Mesendoderm (in vitro differentiated cells): ENCODE data around the gene MFSD6.
A peak's percentile ranks its signal among the peaks of the same experiment; 100 is the strongest.
"Not testable (repeated sequence)": the region's sequence is repeated elsewhere in the genome, so short reads cannot be mapped to it uniquely, and the experiment has no call there.

Experiments
- DNase-seq: peaks from one replicate; pipeline ENCODE4 v3.0.0; 2013
- H2AK5ac ChIP-seq: 2 replicates; pipeline ENCODE4 v1.6.1; 2013; ENCODE audit warnings: low read length, inconsistent platforms
- H2BK120ac ChIP-seq: 2 replicates; pipeline ENCODE4 v1.6.1; 2013; ENCODE audit warnings: low read depth, mild to moderate bottlenecking, low read length, moderate library complexity, mixed read lengths
- H2BK15ac ChIP-seq: replicated peaks from 2 replicates; pipeline ENCODE4 v1.6.1; 2013; ENCODE audit warnings: low read depth, mild to moderate bottlenecking, moderate library complexity
- H2BK5ac ChIP-seq: 2 replicates; pipeline ENCODE4 v1.6.1; 2013; ENCODE audit warnings: low read length, inconsistent platforms
- H3K18ac ChIP-seq: 2 replicates; pipeline ENCODE4 v1.6.1; 2013; ENCODE audit warnings: mild to moderate bottlenecking, low read length, mixed read lengths
- H3K23ac ChIP-seq: one replicate; pipeline ENCODE4 v1.6.1; 2013; ENCODE audit warnings: low read length
- H3K27ac ChIP-seq: 2 replicates; pipeline ENCODE4 v1.5.1; 2013; ENCODE audit warnings: low read depth, mild to moderate bottlenecking, inconsistent platforms, low read length, moderate library complexity
- H3K27me3 ChIP-seq: 2 replicates; pipeline ENCODE4 v1.6.1; 2013; ENCODE audit warnings: low read length, control low read depth, mild to moderate bottlenecking, inconsistent platforms; ENCODE audit not compliant: insufficient read depth, poor library complexity
- H3K36me3 ChIP-seq: 2 replicates; pipeline ENCODE4 v1.6.1; 2013; ENCODE audit warnings: low read length, inconsistent platforms; ENCODE audit not compliant: control insufficient read depth, insufficient read depth
- H3K4ac ChIP-seq: one replicate; pipeline ENCODE4 v1.6.1; 2013; ENCODE audit warnings: low read depth, mild to moderate bottlenecking, low read length, moderate library complexity
- H3K4me1 ChIP-seq: 2 replicates; pipeline ENCODE4 v1.6.1; 2013; ENCODE audit warnings: low read depth, low read length, inconsistent platforms; ENCODE audit not compliant: control insufficient read depth
- H3K4me2 ChIP-seq: 2 replicates; pipeline ENCODE4 v1.6.1; 2013; ENCODE audit warnings: low read length
- H3K4me3 ChIP-seq: 2 replicates; pipeline ENCODE4 v1.5.1; 2013; ENCODE audit warnings: mild to moderate bottlenecking, low read length
- H3K56ac ChIP-seq: one replicate; pipeline ENCODE4 v1.6.1; 2013; ENCODE audit warnings: low read length
- H3K79me1 ChIP-seq: 2 replicates; pipeline ENCODE4 v1.6.1; 2013; ENCODE audit warnings: low read length, inconsistent platforms
- H3K79me2 ChIP-seq: 2 replicates; pipeline ENCODE4 v1.6.1; 2013; ENCODE audit warnings: mild to moderate bottlenecking, low read length; ENCODE audit not compliant: control insufficient read depth, insufficient read depth
- H3K9ac ChIP-seq: 2 replicates; pipeline ENCODE4 v1.6.1; 2013; ENCODE audit warnings: low read length, inconsistent platforms
- H4K5ac ChIP-seq: one replicate; pipeline ENCODE4 v1.6.1; 2013; ENCODE audit warnings: low read length
- H4K8ac ChIP-seq: one replicate; pipeline ENCODE4 v1.6.1; 2013; ENCODE audit warnings: low read depth, mild to moderate bottlenecking, control low read depth, low read length, moderate library complexity
- WGBS: extraction: QIAGEN DNeasy Blood & Tissue Kit; methylation state at CpG from one replicate; pipeline ENCODE4 v1.1.7; 2013; ENCODE audit warnings: low lambda C conversion rate, missing lambda C conversion rate; ENCODE audit not compliant: insufficient coverage; ENCODE audit errors: extremely low coverage; 5-methylcytosine and 5-hydroxymethylcytosine counted together

Gene MFSD6

GRCh38 chr2:190494600-190495227 is 86.6 kb downstream of the MFSD6 start:
- H4K5ac ChIP-seq, H3K4ac ChIP-seq, H3K79me1 ChIP-seq, H3K4me1 ChIP-seq, H3K79me2 ChIP-seq, H3K4me3 ChIP-seq, H3K36me3 ChIP-seq, DNase-seq, H3K23ac ChIP-seq, H3K27ac ChIP-seq, H2BK5ac ChIP-seq, H4K8ac ChIP-seq, H3K4me2 ChIP-seq, H3K27me3 ChIP-seq, H2BK15ac ChIP-seq, H2BK120ac ChIP-seq, H3K18ac ChIP-seq, H3K9ac ChIP-seq, H2AK5ac ChIP-seq, H3K56ac ChIP-seq: not testable (repeated sequence)
- WGBS, result no CpG with 5 or more reads among the region's 3 CpGs

GRCh38 chr2:190497428-190497827 is 89.3 kb downstream of the MFSD6 start:
- Histone ChIP-seq H2AK5ac (no peak overlapping the region), H3K27me3 (no peaks in the 10 kb centered on the region), H2BK5ac (no peak overlapping the region), H3K23ac (no peak overlapping the region), H3K4me2 (no peak overlapping the region), H3K9ac (no peak overlapping the region), H3K4me1 (no peaks in the 10 kb centered on the region), H3K4ac (no peak overlapping the region), H3K56ac (no peak overlapping the region), H3K27ac (no peak overlapping the region), H2BK120ac (no peak overlapping the region), H3K4me3 (no peak overlapping the region), H3K18ac (no peak overlapping the region), H3K36me3 (no peaks in the 10 kb centered on the region), H2BK15ac (no peak overlapping the region), H4K5ac (no peak overlapping the region), H4K8ac (no peak overlapping the region), H3K79me1 (no peaks in the 10 kb centered on the region), H3K79me2 (no peaks in the 10 kb centered on the region)
- WGBS, result no CpG with 5 or more reads among the region's 4 CpGs
- peak; percentile 53 for DNase-seq

GRCh38 chr2:190499273-190499672 is 91.1 kb downstream of the MFSD6 start:
- no peaks in the 10 kb centered on the region for H3K79me2 ChIP-seq
- H4K5ac ChIP-seq, result no peak overlapping the region
- WGBS, result no CpG with 5 or more reads among the region's 1 CpG
- H3K4ac ChIP-seq, result no peak overlapping the region
- no peak overlapping the region for H3K18ac ChIP-seq
- H3K27me3 ChIP-seq, result no peaks in the 10 kb centered on the region
- no peaks in the 10 kb centered on the region for H3K4me1 ChIP-seq
- H3K79me1 ChIP-seq, result no peaks in the 10 kb centered on the region
- no peak overlapping the region for H3K27ac ChIP-seq
- H2BK15ac ChIP-seq, result no peak overlapping the region
- H3K4me2 ChIP-seq, result no peak overlapping the region
- no peak overlapping the region for H3K56ac ChIP-seq
- DNase-seq, result no peak
- H3K23ac ChIP-seq, result no peak overlapping the region
- H2BK120ac ChIP-seq, result no peak overlapping the region
- no peak overlapping the region for H3K4me3 ChIP-seq
- no peak overlapping the region for H3K9ac ChIP-seq
- no peak overlapping the region for H4K8ac ChIP-seq
- H3K36me3 ChIP-seq, result no peaks in the 10 kb centered on the region
- no peak overlapping the region for H2AK5ac ChIP-seq
- H2BK5ac ChIP-seq, result no peak overlapping the region

- H3K18ac ChIP-seq, result no peak overlapping the region
- H3K27ac ChIP-seq, result no peak overlapping the region
- no peak overlapping the region for H3K4me3 ChIP-seq
Measured at GRCh38 chr2:190500054-190500502, 91.9 kb downstream of the MFSD6 start.

GRCh38 chr2:190501231-190501630 is 93.1 kb downstream of the MFSD6 start:
- H2BK15ac ChIP-seq, result no peak overlapping the region
- no peak overlapping the region for H3K9ac ChIP-seq
- no peak for DNase-seq
- H2BK5ac ChIP-seq, result no peak overlapping the region
- H3K56ac ChIP-seq, result no peak overlapping the region
- no peak overlapping the region for H4K8ac ChIP-seq
- no peak overlapping the region for H3K4me2 ChIP-seq
- no peak overlapping the region for H3K4me3 ChIP-seq
- no peak overlapping the region for H4K5ac ChIP-seq
- H2BK120ac ChIP-seq, result no peak overlapping the region
- no peak overlapping the region for H3K4ac ChIP-seq
- no CpG with 5 or more reads among the region's 5 CpGs for WGBS
- H3K4me1 ChIP-seq, result no peaks in the 10 kb centered on the region
- no peaks in the 10 kb centered on the region for H3K79me2 ChIP-seq
- no peak overlapping the region for H3K23ac ChIP-seq
- no peaks in the 10 kb centered on the region for H3K79me1 ChIP-seq
- H3K27me3 ChIP-seq, result no peaks in the 10 kb centered on the region
- H3K18ac ChIP-seq, result no peak overlapping the region
- H3K27ac ChIP-seq, result no peak overlapping the region
- H3K36me3 ChIP-seq, result no peaks in the 10 kb centered on the region
- no peak overlapping the region for H2AK5ac ChIP-seq

More at GRCh38 chr2:190500054-190500502, 91.9 kb downstream of the MFSD6 start:
- no CpG with 5 or more reads among the region's 7 CpGs for WGBS
- Histone ChIP-seq H3K79me2 (no peaks in the 10 kb centered on the region), H2AK5ac (no peak overlapping the region), H3K4me1 (no peaks in the 10 kb centered on the region), H3K36me3 (no peaks in the 10 kb centered on the region), H3K4ac (no peak overlapping the region), H4K5ac (no peak overlapping the region), H3K9ac (no peak overlapping the region), H3K56ac (no peak overlapping the region), H3K23ac (no peak overlapping the region), H3K79me1 (no peaks in the 10 kb centered on the region), H4K8ac (no peak overlapping the region), H3K4me2 (no peak overlapping the region), H3K27me3 (no peaks in the 10 kb centered on the region), H2BK15ac (no peak overlapping the region), H2BK120ac (no peak overlapping the region), H2BK5ac (no peak overlapping the region)
- no peak for DNase-seq
